Measurements from ENCODE around the gene TRMT61B.
A peak's percentile ranks its signal among the peaks of the same experiment; 100 is the strongest.

- no peak; the same call in 1 of the 2 replicates for TF ChIP-seq TCF12 (IDR thresholded peaks at IDR 0.05; ENCODE audit: low read depth, low read length)
- no peak for TF ChIP-seq CTCF (IDR thresholded peaks at IDR 0.05 in 2 of 3, conservative IDR thresholded peaks at IDR 0.05 in 1 of 3; ENCODE audit: control insufficient read depth in 2 of 3, extremely low read depth in 1 of 3, insufficient read depth in 1 of 3, low read depth in 3 of 3, low read length in 3 of 3)
- no peak for TF ChIP-seq NFYA (IDR thresholded peaks at IDR 0.05; ENCODE audit: borderline replicate concordance, low read depth, low read length)
- TF ChIP-seq BHLHE40 (IDR thresholded peaks at IDR 0.05; ENCODE audit: borderline replicate concordance in 1 of 2, low read depth in 2 of 2, low read length in 1 of 2): peak in 1 of 2 experiments; percentile 36; a peak in 1 of 4 replicates
- no peak for TF ChIP-seq HDAC2 (IDR thresholded peaks at IDR 0.05)
- peak; percentile 53; the same call in 1 of the 2 replicates for TF ChIP-seq BACH1 (IDR thresholded peaks at IDR 0.05; ENCODE audit: borderline replicate concordance)
- no peak for TF ChIP-seq NFYB (IDR thresholded peaks at IDR 0.05; ENCODE audit: insufficient read depth, low read depth, low read length)
- no peak for TF ChIP-seq CUX1 (IDR thresholded peaks at IDR 0.05; ENCODE audit: insufficient replicate concordance, low read depth, low read length)
- peak in 1 of 2 experiments; percentile 32; a peak in 1 of 4 replicates for TF ChIP-seq EP300 (IDR thresholded peaks at IDR 0.05; ENCODE audit: borderline replicate concordance in 1 of 2, control insufficient read depth in 1 of 2, low read depth in 2 of 2, low read length in 2 of 2)
Observed at GRCh38 chr2:28894470-28895188, 24.5 kb upstream of the TRMT61B start, which contains the start of gene WDR43.

Data from GM12878 (cell line).